Parathyroid adenoma (tissue), 2 donors: ENCODE results near the gene NDUFC2.

ENCODE experiments used
- H2AFZ ChIP-seq: fragments of 300-600 bp; sonication (generic); one replicate; pipeline ENCODE4 v1.7.0; 2017; ENCODE audit warnings: antibody characterized with exemption, mild to moderate bottlenecking
- H3K27ac ChIP-seq: fragments of 300-600 bp; sonication (generic); one replicate; pipeline ENCODE4 v1.7.0; 2017
- H3K27me3 ChIP-seq: fragments of 300-600 bp; sonication (generic); one replicate; pipeline ENCODE4 v1.7.0; 2017; ENCODE audit warnings: low read length; ENCODE audit not compliant: control insufficient read depth, insufficient read depth
- H3K36me3 ChIP-seq: fragments of 300-600 bp; sonication (generic); one replicate; pipeline ENCODE4 v1.7.0; 2017; ENCODE audit warnings: low read length; ENCODE audit not compliant: control insufficient read depth, insufficient read depth
- H3K4me1 ChIP-seq: fragments of 300-600 bp; sonication (generic); one replicate; pipeline ENCODE4 v1.7.0; 2017; ENCODE audit warnings: control low read depth
- H3K4me2 ChIP-seq: fragments of 300-600 bp; sonication (generic); one replicate; pipeline ENCODE4 v1.7.0; 2017; ENCODE audit warnings: low read length
- H3K4me3 ChIP-seq: fragments of 300-600 bp; sonication (generic); one replicate; pipeline ENCODE4 v1.7.0; 2017; ENCODE audit warnings: low read depth, low read length
- H3K79me2 ChIP-seq: fragments of 300-600 bp; sonication (generic); one replicate; pipeline ENCODE4 v1.7.0; 2017; ENCODE audit warnings: control low read depth
- H3K9ac ChIP-seq: fragments of 300-600 bp; sonication (generic); one replicate; pipeline ENCODE4 v1.7.0; 2017; ENCODE audit warnings: mild to moderate bottlenecking
- H3K9me3 ChIP-seq: fragments of 300-600 bp; sonication (generic); one replicate; pipeline ENCODE4 v1.7.0; 2017; ENCODE audit warnings: low read length; ENCODE audit not compliant: control insufficient read depth
- TF ChIP-seq, protein P1 (sequence below): fragments of 300-600 bp; sonication (generic); IDR thresholded peaks from one replicate; pipeline ENCODE4 v1.7.0; 2017; ENCODE audit warnings: antibody characterized with exemption, mild to moderate bottlenecking
- donor health status: primary hyperparathyroidism.

Gene NDUFC2

DNA sequence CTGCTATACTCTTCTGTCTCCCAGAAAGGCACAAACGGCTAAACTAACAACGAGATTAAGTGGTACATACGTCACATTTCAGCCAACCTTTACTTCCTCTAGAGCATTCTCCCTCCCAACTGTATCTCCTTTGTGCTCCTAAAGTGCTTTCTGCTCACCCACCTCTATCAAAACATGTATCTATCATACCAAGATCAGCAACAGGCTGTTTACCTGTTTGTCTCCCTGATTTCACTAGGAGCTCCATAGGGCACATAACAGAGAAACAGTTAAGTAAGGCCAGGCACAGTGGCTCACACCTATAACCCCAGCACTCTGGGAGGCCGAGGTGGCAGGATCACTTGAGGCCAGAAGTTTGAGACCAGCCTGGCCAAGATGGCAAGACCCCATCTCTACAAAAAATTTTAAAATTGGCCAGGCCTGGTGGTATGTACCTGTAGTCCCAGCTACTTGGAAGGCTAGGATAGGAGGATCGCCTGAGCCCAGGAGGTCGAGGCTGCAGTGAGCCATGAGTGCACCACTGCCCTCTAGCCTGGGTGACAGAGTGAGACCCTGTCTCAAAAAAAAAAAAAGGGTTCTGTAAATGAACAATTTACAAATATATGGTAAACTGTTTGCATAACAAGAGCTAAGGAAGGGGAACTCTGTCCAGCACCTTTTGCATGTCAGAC lies 2.8 kb downstream of the NDUFC2 start:
- H3K79me2 ChIP-seq, result peaks cover 21% of the 10 kb centered on the region
- H3K27me3 ChIP-seq, result no peaks in the 10 kb centered on the region
- H3K4me3 ChIP-seq, result no peak overlapping the region
- no peak overlapping the region for H3K9ac ChIP-seq
- H3K9me3 ChIP-seq, result no peaks in the 10 kb centered on the region
- peaks cover 5% of the 10 kb centered on the region for H3K4me1 ChIP-seq
- no peaks in the 10 kb centered on the region for H3K36me3 ChIP-seq
- TF ChIP-seq, protein P1, sequence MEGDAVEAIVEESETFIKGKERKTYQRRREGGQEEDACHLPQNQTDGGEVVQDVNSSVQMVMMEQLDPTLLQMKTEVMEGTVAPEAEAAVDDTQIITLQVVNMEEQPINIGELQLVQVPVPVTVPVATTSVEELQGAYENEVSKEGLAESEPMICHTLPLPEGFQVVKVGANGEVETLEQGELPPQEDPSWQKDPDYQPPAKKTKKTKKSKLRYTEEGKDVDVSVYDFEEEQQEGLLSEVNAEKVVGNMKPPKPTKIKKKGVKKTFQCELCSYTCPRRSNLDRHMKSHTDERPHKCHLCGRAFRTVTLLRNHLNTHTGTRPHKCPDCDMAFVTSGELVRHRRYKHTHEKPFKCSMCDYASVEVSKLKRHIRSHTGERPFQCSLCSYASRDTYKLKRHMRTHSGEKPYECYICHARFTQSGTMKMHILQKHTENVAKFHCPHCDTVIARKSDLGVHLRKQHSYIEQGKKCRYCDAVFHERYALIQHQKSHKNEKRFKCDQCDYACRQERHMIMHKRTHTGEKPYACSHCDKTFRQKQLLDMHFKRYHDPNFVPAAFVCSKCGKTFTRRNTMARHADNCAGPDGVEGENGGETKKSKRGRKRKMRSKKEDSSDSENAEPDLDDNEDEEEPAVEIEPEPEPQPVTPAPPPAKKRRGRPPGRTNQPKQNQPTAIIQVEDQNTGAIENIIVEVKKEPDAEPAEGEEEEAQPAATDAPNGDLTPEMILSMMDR, result no peak
- no peak overlapping the region for H3K4me2 ChIP-seq
- no peak overlapping the region for H3K27ac ChIP-seq
- no peak overlapping the region for H2AFZ ChIP-seq

DNA sequence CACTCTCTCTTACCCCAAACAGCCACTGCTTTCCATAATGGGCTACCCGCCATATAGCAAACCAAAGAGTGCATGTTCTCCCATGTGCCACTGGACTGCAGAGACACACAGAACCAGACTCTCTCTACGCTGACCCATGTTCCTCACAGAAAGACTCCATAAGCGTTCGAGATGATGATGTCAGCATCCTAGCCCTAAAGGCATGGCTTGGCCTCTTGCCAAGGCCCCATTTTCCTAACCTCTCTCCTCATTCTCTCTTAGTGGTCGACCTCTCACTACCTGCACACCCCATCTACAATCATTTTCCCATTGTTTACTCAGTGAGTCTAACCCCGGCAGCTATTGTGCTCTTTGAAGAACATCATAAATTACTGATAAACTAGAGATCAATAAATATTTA lies 4.9 kb downstream of the NDUFC2 start:
- peaks cover 21% of the 10 kb centered on the region for H3K79me2 ChIP-seq
- H3K9ac ChIP-seq, result no peak overlapping the region
- no peak overlapping the region for H3K4me2 ChIP-seq
- H3K36me3 ChIP-seq, result no peaks in the 10 kb centered on the region
- H3K4me3 ChIP-seq, result no peak overlapping the region
- peaks cover 5% of the 10 kb centered on the region for H3K4me1 ChIP-seq
- TF ChIP-seq, protein P1, result no peak
- no peaks in the 10 kb centered on the region for H3K27me3 ChIP-seq
- no peaks in the 10 kb centered on the region for H3K9me3 ChIP-seq
- no peak overlapping the region for H2AFZ ChIP-seq
- no peak overlapping the region for H3K27ac ChIP-seq

DNA sequence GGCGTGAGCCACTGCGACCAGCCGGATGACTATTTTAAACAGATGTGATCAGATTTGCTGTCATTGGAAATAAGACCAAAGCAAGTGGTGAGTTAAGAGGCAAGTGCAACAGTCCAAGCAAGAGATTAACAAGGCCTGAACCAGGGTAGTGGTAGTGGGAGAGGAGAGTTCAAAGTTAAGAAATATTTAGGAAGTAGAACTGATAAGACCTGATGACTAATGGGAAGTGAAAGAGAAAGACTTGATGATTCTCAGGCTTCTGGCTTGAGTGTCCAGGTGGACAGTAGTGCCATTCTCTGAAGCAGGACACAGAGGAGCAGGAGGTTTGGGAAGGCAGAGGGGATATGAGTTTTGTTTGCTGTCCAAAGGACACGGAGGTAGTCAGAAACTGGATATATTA lies 7.2 kb downstream of the NDUFC2 start:
- Histone ChIP-seq H3K4me2 (no peak overlapping the region), H3K4me1 (peaks cover 13% of the 10 kb centered on the region), H2AFZ (no peak overlapping the region), H3K36me3 (no peaks in the 10 kb centered on the region), H3K9me3 (no peaks in the 10 kb centered on the region), H3K4me3 (no peak overlapping the region), H3K27ac (no peak overlapping the region), H3K27me3 (no peaks in the 10 kb centered on the region), H3K9ac (no peak overlapping the region), H3K79me2 (peaks cover 13% of the 10 kb centered on the region)
- TF ChIP-seq, protein P1, result no peak

DNA sequence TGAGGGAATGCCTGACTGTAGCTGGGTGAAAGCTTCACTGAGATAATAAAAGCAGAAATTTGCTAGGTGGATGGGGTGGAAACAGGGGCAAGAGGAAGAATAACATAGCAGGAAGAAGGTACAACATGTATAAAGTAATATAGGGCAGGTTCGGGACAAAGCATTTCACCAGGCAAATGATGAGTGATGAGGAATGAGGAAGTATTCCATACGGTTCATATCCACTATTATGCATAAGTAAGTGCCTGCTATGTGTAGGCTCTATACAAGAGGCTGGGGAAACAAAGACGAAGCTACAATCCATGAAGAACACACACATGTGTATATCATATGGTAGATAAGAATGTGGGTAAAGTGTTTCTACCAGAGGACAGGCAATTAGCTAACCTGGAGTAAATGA lies 7.9 kb downstream of the NDUFC2 start:
- no peak overlapping the region for H3K9ac ChIP-seq
- peaks cover 13% of the 10 kb centered on the region for H3K4me1 ChIP-seq
- H3K9me3 ChIP-seq, result no peaks in the 10 kb centered on the region
- peaks cover 7% of the 10 kb centered on the region for H3K79me2 ChIP-seq
- TF ChIP-seq, protein P1, result no peak
- H3K4me3 ChIP-seq, result no peak overlapping the region
- H3K27ac ChIP-seq, result no peak overlapping the region
- no peak overlapping the region for H3K4me2 ChIP-seq
- H3K27me3 ChIP-seq, result no peaks in the 10 kb centered on the region
- no peaks in the 10 kb centered on the region for H3K36me3 ChIP-seq
- H2AFZ ChIP-seq, result no peak overlapping the region

DNA sequence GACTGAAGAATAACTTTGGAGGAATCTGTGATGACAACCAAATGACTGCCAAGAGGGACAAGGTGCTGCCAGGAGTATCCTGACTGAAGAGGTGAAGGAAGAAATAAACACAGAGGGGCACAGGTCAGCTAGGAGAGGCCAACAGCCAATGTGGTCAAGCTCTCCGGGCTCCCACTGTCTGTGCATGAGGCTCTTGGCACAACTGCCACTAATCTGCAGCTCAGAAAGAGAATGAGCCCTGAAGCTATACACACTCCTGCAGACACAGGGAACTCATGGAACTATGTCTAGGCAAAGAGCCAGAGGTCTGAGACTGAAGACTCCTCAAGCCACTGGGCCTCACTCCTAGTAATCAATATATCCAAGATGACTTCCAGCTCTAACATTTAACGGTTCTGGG lies 9.0 kb downstream of the NDUFC2 start:
- Histone ChIP-seq H3K27me3 (no peaks in the 10 kb centered on the region), H3K27ac (no peak overlapping the region), H3K4me3 (no peak overlapping the region), H3K9me3 (no peaks in the 10 kb centered on the region), H3K9ac (no peak overlapping the region), H3K36me3 (no peaks in the 10 kb centered on the region), H3K4me1 (peaks cover 8% of the 10 kb centered on the region), H3K79me2 (no peaks in the 10 kb centered on the region), H3K4me2 (no peak overlapping the region), H2AFZ (no peak overlapping the region)
- TF ChIP-seq, protein P1, result no peak
